GM18526 (cell line): ENCODE results near the gene SNED1.

Source experiments
- POLR2A ChIP-seq: IDR thresholded peaks from 3 replicates; pipeline ENCODE4 v1.6.1; 2011; ENCODE audit not compliant: insufficient read length; ENCODE audit errors: extremely low read depth

Gene SNED1

GRCh38 chr2:241123816-241124536 lies 125.6 kb downstream of the SNED1 start:
- TF ChIP-seq POLR2A: no peak

DNA sequence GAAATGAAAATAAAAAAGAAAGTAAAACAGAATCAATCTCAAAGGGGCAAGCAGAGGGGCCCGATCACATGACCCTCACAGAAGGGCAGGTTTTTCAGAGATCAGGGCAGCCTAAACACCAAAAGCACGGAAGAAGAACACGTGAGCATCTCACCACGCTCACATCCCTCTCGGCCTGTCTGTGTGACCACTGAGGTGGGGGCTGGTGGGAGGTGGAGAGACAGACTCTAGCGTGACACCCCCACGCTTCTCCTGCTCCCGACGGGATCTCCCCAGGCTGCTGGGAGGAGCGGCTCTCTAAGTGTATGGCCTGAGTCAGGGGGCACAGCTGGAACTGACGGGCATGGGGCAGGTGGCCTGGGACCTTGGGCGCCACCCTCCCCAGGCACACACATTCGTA lies 127.2 kb downstream of the SNED1 start:
- TF ChIP-seq POLR2A: no peak

DNA sequence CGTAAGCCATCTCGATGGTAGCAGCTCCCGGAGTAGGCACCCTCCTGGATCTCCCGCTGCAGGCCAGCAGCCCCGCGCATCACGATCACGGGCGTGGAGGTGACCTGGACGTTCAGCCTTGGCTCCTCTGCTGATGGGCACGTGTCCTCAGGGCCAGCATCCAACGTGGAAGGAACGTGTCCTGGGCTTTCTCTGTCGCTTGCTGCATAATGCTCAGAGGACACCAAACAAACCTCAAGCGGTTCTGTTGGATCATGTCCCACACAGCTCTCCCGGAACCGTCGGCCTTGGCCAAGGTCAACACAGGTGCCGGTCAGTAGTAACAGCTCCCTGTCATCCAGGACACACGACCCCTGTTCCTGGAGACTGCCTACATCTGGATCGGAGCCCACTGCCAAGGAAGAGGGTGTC lies 127.8 kb downstream of the SNED1 start:
- TF ChIP-seq POLR2A: no peak

DNA sequence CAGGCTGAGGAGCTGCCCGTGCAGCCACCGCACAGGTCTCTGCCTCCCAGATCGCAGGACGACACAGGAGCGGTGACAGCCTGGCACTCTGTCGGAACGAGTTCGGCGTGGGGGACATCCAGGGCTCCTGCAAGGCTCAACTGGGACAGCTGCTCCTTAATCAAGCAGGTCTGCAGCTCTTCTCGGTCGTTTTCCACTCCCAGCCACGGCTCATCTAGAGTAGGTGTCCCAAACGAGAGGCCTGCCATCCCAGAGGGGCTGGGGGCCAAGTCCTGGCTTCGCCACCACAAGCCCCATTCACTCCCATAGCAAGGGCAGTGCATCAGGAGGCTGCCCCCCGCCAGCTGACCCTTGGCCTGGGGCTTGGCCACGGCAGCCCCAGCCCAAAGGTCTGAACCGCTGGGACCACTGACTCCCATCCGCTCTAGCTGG lies 128.4 kb downstream of the SNED1 start:
- TF ChIP-seq POLR2A: no peak

DNA sequence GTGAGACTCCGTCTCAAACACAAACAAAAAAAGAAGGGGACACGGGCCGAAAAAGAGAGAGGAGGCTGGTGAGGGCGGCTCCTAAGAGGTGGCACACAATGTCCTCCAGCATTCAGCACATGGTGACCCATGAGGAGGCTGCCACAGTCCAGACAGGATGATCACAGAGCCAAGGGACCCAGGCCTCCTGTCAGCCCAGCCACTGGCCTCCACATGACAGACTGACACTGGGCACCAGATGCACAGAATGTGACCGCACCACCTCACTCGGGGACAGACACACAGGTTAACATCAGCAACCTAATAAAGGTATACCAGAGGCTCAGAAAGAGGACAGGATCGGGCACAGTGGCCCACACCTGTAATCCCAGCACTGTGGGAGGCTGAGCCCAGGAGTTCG lies 129.8 kb downstream of the SNED1 start:
- no peak for TF ChIP-seq POLR2A

- TF ChIP-seq POLR2A: no peak
These were observed 130.9 kb downstream of the SNED1 start for GRCh38 chr2:241129086-241129871.

DNA sequence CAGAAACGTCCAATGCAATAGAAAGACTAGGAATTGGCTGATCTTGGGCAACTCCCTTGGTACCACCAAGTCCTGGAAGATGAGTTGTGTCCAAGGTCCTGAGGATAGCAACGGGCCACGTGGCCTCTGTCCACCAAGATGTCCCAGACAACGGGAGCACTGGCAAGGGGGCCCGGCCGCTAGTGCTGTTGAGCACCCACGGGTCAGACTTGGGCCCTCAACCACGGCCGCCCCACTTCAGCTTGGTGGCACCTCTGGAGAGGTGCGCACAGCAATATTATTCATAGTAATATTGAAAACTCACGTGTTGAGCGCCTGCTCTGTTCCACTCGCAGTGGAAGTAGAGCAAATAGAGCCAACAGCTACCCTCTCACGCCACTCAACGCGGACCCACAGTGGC lies 131.9 kb downstream of the SNED1 start:
- no peak for TF ChIP-seq POLR2A

DNA sequence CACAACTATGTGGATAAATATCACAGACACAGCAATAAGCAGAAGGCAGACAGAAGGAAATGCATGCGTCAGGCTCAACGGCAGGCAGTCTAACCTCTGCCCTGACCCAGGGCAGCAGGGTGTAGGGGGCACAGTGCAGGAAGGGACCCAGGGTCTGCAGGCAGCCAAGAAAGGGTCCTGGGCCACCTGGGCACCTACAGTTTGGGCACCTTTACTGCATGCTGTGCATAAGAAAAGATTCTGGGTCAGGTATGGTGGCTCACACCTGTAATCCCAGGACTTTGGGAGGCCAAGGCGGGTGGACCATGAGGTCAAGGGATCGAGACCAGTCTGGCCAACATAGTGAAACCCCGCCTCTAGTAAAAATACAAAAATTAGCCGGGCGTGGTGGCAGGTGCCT lies 133.1 kb downstream of the SNED1 start:
- no peak for TF ChIP-seq POLR2A

DNA sequence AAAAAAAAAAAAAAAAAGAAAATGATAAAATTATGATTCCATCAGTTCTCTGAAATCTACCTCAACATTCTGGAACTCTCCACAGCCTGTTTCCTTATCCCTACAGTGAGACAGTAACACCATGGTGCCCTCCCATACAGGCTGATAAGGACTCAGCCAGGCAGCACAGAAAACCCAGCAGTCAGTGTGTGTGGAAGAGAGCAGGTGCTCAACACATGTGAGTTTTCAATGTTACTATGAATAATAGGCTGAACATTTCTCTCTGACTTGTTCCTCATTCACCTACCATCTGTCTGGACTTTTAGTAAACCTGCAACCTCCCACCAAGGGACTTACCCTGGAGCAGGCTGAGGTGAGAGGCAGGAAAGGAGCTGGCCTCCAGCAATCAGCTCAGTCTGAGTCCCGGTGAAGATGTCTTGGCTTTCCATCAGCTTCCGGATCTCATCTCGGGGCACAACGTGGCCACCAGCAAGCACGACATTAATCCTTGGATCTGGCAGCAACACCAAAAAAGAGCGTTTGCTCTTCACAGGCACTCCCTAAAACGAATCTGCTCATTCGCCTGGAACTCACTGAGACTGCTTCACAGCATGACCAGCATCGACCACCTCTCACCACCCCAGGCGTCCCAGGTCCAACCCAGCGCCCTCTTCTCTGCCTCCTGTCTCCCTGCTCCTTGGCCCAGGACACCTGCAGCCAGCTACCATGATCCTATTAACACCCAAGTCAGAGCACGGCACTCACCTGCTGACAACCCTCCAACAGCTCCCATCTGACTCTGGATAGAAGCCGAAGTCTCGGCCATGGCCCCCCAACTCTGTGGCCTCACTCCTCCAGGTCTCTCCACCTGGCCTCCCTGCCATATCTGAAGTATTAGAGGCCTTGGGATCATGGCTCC lies 134.4 kb downstream of the SNED1 start:
- TF ChIP-seq POLR2A: no peak

- TF ChIP-seq POLR2A: no peak
These were observed 135.0 kb downstream of the SNED1 start for GRCh38 chr2:241133436-241133820.

- TF ChIP-seq POLR2A: no peak
These were observed 136.3 kb downstream of the SNED1 start for GRCh38 chr2:241134711-241135110.

DNA sequence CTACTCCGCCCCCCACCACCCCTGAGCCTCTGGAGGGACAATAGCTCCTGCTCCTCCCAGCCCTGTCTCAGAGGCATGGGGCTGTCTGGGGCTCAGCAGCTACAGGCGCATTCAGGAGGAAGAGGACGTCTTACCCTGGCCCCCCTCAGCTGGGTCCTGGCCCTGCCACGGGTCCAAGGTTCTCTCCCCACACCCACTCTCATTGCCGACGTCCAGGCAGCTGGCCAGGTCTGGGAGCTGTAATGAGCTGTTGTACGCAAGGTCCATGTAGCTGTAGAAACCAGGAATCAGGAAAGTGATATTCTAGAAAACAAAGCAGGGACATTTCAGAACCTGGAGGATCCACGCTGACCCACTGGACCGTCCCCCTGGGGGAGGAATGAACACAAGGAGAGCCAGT lies 137.3 kb downstream of the SNED1 start:
- no peak for TF ChIP-seq POLR2A

- no peak for TF ChIP-seq POLR2A
These were observed 137.8 kb downstream of the SNED1 start for GRCh38 chr2:241136191-241136590.

DNA sequence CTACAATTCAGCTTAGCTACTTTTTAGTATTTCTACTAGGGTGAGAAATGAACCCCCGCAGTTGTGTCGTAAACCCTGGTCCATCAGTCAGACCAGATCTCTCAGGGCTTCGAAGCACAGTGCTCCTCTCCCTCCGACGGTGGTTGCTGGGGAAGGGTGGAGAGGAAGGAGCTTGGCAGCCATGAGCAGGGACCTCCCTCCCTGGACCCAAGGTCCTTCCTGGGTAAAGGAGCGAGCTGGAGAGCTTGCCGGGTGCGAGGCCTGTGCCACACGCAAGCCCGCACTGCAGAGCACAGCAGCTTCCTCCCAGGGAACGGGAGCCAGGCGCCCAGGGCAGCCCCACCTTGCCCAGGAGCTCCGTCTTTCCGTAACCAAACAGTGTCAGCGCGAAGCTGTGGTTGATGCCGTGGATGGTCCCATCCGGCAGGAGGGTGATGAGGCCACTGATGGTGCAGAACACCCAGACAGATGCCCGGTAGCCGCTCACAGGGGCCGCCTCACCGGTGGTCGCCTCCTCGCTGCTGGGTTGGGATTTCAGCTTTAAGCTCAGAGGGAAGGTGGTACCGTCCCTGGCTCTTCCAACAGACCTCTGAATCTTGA lies 138.3 kb downstream of the SNED1 start:
- no peak for TF ChIP-seq POLR2A
